Calu3 (cell line): ENCODE data around the gene ZCCHC24. TPM values are rescaled to one million over a fixed set of nuclear protein-coding genes. Genes with fewer than 3 reads are reported as not detected.

Experiments
- BruUV-seq: library from RNA; stranded (reverse); fragments of 400-500 nt; replicated peaks from 2 replicates; lab custom pipeline; 2021; lab: Mats Ljungman, UMichigan
- CTCF ChIA-PET: fragments of 300-600 bp; sonication (Branson Sonifier 250); formaldehyde crosslinking; loops from one replicate; lab custom pipeline; 2022; ENCODE audit warnings: antibody characterized with exemption; lab: Charles Lee
- DNase-seq: peaks from one replicate; pipeline ENCODE4 v3.0.0; 2022
- H3K27ac Mint-ChIP-seq: one replicate; pipeline ENCODE4 v1.8.0; 2022; ENCODE audit warnings: mixed read lengths; ENCODE audit not compliant: unreplicated experiment
- H3K27me3 Mint-ChIP-seq: one replicate; pipeline ENCODE4 v1.8.0; 2022; ENCODE audit warnings: mixed read lengths; ENCODE audit not compliant: unreplicated experiment
- H3K36me3 Mint-ChIP-seq: one replicate; pipeline ENCODE4 v1.8.0; 2022; ENCODE audit warnings: mild to moderate bottlenecking, moderate library complexity, mixed read lengths; ENCODE audit not compliant: insufficient read depth, unreplicated experiment
- H3K4me1 Mint-ChIP-seq: one replicate; pipeline ENCODE4 v1.8.0; 2022; ENCODE audit warnings: mild to moderate bottlenecking, low read depth, mixed read lengths; ENCODE audit not compliant: unreplicated experiment
- H3K4me3 Mint-ChIP-seq: one replicate; pipeline ENCODE4 v1.8.0; 2022; ENCODE audit warnings: mild to moderate bottlenecking, low read depth, moderate library complexity, mixed read lengths; ENCODE audit not compliant: unreplicated experiment
- H3K9me3 Mint-ChIP-seq: one replicate; pipeline ENCODE4 v1.8.0; 2022; ENCODE audit warnings: low read depth, mixed read lengths; ENCODE audit not compliant: unreplicated experiment
- CTCF ChIP-seq: fragments of 200-600 bp; IDR thresholded peaks from one replicate; pipeline ENCODE4 v1.8.0; 2022; ENCODE audit warnings: antibody characterized with exemption; ENCODE audit not compliant: unreplicated experiment
- intact Hi-C: fragments of 100-400 bp; cut with micrococcal nuclease; formaldehyde crosslinking; loops from one replicate; pipeline ENCODE4 v1.10.0; 2022; ENCODE audit not compliant: unreplicated experiment
- total RNA-seq: library from RNA; stranded (reverse); gene quantifications from 2 replicates; pipeline ENCODE4 v1.2.3, GENCODE V29; 2022

ZCCHC24 gene
- total RNA-seq, 1 experiment from 2014 or later = 1.4 TPM

DNA sequence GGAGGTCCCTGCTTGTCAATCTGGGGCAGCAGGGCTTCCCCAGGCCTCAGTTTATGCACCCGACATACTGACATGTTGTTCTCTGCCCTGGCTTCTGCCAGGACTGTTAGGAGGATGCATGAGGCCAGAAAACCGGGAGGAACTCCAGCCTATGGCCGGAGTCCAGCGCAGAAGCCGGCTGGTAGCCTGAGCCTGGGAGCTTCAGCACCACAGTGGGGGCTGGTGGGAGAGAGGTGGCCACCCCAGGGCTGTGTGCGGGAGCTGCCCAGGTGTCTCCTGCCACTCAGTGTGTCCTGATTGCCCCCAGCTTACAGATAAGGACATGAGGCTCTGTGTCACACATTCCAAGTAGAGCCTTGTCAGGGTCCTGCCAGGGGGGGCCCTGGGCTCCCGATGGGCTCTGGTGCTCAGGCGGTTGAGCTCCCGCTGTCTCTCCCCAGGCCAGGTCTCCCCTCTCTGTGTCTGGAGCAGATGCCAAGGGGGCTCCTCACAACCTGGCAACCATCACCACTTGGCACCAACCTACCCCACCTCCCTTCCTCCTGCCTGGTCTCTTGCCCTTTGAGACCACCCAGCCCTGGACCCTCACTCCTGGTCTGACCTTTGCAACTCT, 65.8 kb downstream of the ZCCHC24 start:
- no TSS peak for BruUV-seq
- intact Hi-C loops = no loop called here
- Mint-ChIP-seq H3K4me3 (no peak overlapping the region), H3K36me3 (no peaks in the 10 kb centered on the region), H3K27ac (no peak overlapping the region), H3K4me1 (no peaks in the 10 kb centered on the region), H3K9me3 (no peaks in the 10 kb centered on the region), H3K27me3 (peaks cover 8% of the 10 kb centered on the region)
- TF ChIP-seq CTCF = no peak
- CTCF ChIA-PET = interaction anchor here (0.8 kb wide), 1 partner anchor 13 kb away, joined by 3 read pairs; no protein-coding TSS in a partner anchor
- DNase-seq = no peak

GRCh38 chr10:79378647-79379511, 66.5 kb downstream of the ZCCHC24 start:
- intact Hi-C loops = no loop called here
- Mint-ChIP-seq H3K4me3 (no peak overlapping the region), H3K27ac (no peak overlapping the region), H3K4me1 (no peaks in the 10 kb centered on the region), H3K27me3 (peaks cover 8% of the 10 kb centered on the region), H3K9me3 (no peaks in the 10 kb centered on the region), H3K36me3 (no peaks in the 10 kb centered on the region)
- no TSS peak for BruUV-seq
- DNase-seq = no peak
- CTCF ChIA-PET = no interaction called here
- TF ChIP-seq CTCF = no peak

GRCh38 chr10:79378383-79378646, 67.1 kb downstream of the ZCCHC24 start:
- no peak for DNase-seq
- no peak for TF ChIP-seq CTCF
- CTCF ChIA-PET = no interaction called here
- no peaks in the 10 kb centered on the region for H3K9me3 Mint-ChIP-seq
- H3K36me3 Mint-ChIP-seq = no peaks in the 10 kb centered on the region
- BruUV-seq = no TSS peak
- no peak overlapping the region for H3K4me3 Mint-ChIP-seq
- H3K4me1 Mint-ChIP-seq = no peaks in the 10 kb centered on the region
- H3K27me3 Mint-ChIP-seq = peaks cover 8% of the 10 kb centered on the region
- no peak overlapping the region for H3K27ac Mint-ChIP-seq
- intact Hi-C loops = no loop called here

GRCh38 chr10:79377557-79378382, 67.7 kb downstream of the ZCCHC24 start:
- TF ChIP-seq CTCF = no peak
- Mint-ChIP-seq H3K36me3 (no peaks in the 10 kb centered on the region), H3K4me3 (no peak overlapping the region), H3K4me1 (no peaks in the 10 kb centered on the region), H3K27me3 (peaks cover 8% of the 10 kb centered on the region), H3K27ac (no peak overlapping the region), H3K9me3 (no peaks in the 10 kb centered on the region)
- intact Hi-C loops = no loop called here
- CTCF ChIA-PET = no interaction called here
- DNase-seq = no peak
- no TSS peak for BruUV-seq
